Testis (tissue), 3 donors: ENCODE measurements around the gene MED23. TPM values are rescaled to one million over a fixed set of nuclear protein-coding genes. Genes with fewer than 3 reads are reported as not detected.

ENCODE experiments used
- DNase-seq: peaks from one replicate; pipeline ENCODE4 v3.0.0-alpha.2; 2019
- H3K27ac ChIP-seq, 2 donors: fragments of 200-600 bp; sonication (generic); one replicate each; pipeline ENCODE4 v1.5.1; 2019
- H3K27me3 ChIP-seq: fragments of 200-600 bp; sonication (generic); one replicate; pipeline ENCODE4 v1.5.1; 2019
- H3K36me3 ChIP-seq: fragments of 200-600 bp; sonication (generic); one replicate; pipeline ENCODE4 v1.5.1; 2017; ENCODE audit warnings: low read depth; ENCODE audit errors: missing control alignments
- H3K4me1 ChIP-seq: fragments of 200-600 bp; sonication (generic); one replicate; pipeline ENCODE4 v1.5.1; 2019
- H3K4me3 ChIP-seq, 2 donors: fragments of 200-600 bp; sonication (generic); one replicate each; pipeline ENCODE4 v1.5.1; 2017 to 2019
- H3K9me3 ChIP-seq: fragments of 200-600 bp; sonication (generic); one replicate; pipeline ENCODE4 v1.5.1; 2017
- POLR2A ChIP-seq: fragments of 450-650 bp; IDR thresholded peaks from one replicate; pipeline ENCODE4 v1.6.1; 2017; ENCODE audit warnings: antibody characterized with exemption, mild to moderate bottlenecking, moderate library complexity
- WGBS, 2 donors: methylation state at CpG; one replicate each; pipeline ENCODE4 v1.1.5; 2018; 5-methylcytosine and 5-hydroxymethylcytosine counted together
- intact Hi-C: fragments of 100-400 bp; cut with DNase I; formaldehyde crosslinking; loops from one replicate; pipeline ENCODE4 v1.15.1; 2023; ENCODE audit warnings: low total_unique reads
- polyA plus RNA-seq: library from polyadenylated mRNA; stranded (reverse); fragments of 350-450 nt; fragmentation: Illumina TruSeq; extraction: RNeasy Lipid Tissue Mini Kit (QIAGEN cat#74804); gene quantifications from one replicate; pipeline ENCODE4 v1.2.3, GENCODE V29; 2014; ENCODE audit warnings: low read depth, low replicate concordance; ENCODE audit not compliant: insufficient read depth
- total RNA-seq, 2 donors: library from RNA; depleted of rRNA; stranded (reverse); fragments of >200 nt; gene quantifications; one replicate each; pipeline ENCODE4 v1.2.3, GENCODE V29; 2016
- TF ChIP-seq, protein P1 (sequence below), 3 experiments: fragments of 450-650 bp in 2 of 3; fragments of 200-600 bp in 1 of 3; sonication (generic) in 1 of 3; IDR thresholded peaks; one replicate each; pipeline ENCODE4 v1.5.1; 2016 to 2019; ENCODE audit warnings: antibody characterized with exemption in 3 of 3, mild to moderate bottlenecking in 2 of 3, moderate library complexity in 1 of 3

The MED23 gene
- total and polyA plus RNA-seq, 3 donors from 2014 or later, result 24.4 to 42.1 (median 39.8) TPM

DNA sequence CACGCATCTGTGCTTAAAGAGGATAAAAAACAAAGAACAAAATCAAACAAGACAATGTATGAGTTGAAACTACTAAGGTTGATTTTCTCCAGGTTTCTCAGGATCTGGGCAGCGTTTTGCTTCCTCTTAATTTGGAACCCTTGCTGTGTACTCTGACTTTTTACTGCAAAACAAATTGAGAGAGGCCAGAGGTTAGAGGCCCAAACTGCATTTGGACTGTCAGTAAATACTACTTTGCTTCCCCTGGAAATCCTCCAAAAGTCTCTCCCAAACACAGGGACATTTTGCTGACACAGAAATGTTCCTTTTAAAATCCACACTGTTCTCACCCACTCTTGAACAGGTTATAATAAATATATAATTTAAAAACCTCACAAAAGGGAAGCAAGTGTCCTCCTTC, 53.9 kb downstream of the MED23 start:
- 58 to 67% methylated on average over 2 of the region's 2 CpGs for WGBS, 2 donors
- no peaks in the 10 kb centered on the region for H3K27me3 ChIP-seq
- intact Hi-C loops, result no loop called here
- no peaks in the 10 kb centered on the region for H3K9me3 ChIP-seq
- H3K27ac ChIP-seq, result no peak overlapping the region
- H3K4me1 ChIP-seq, result no peaks in the 10 kb centered on the region
- no peak overlapping the region for H3K4me3 ChIP-seq
- no peak for TF ChIP-seq POLR2A
- TF ChIP-seq, protein P1, sequence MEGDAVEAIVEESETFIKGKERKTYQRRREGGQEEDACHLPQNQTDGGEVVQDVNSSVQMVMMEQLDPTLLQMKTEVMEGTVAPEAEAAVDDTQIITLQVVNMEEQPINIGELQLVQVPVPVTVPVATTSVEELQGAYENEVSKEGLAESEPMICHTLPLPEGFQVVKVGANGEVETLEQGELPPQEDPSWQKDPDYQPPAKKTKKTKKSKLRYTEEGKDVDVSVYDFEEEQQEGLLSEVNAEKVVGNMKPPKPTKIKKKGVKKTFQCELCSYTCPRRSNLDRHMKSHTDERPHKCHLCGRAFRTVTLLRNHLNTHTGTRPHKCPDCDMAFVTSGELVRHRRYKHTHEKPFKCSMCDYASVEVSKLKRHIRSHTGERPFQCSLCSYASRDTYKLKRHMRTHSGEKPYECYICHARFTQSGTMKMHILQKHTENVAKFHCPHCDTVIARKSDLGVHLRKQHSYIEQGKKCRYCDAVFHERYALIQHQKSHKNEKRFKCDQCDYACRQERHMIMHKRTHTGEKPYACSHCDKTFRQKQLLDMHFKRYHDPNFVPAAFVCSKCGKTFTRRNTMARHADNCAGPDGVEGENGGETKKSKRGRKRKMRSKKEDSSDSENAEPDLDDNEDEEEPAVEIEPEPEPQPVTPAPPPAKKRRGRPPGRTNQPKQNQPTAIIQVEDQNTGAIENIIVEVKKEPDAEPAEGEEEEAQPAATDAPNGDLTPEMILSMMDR (IDR thresholded peaks at IDR 0.05), result no peak
- no peaks in the 10 kb centered on the region for H3K36me3 ChIP-seq
- no peak for DNase-seq

DNA sequence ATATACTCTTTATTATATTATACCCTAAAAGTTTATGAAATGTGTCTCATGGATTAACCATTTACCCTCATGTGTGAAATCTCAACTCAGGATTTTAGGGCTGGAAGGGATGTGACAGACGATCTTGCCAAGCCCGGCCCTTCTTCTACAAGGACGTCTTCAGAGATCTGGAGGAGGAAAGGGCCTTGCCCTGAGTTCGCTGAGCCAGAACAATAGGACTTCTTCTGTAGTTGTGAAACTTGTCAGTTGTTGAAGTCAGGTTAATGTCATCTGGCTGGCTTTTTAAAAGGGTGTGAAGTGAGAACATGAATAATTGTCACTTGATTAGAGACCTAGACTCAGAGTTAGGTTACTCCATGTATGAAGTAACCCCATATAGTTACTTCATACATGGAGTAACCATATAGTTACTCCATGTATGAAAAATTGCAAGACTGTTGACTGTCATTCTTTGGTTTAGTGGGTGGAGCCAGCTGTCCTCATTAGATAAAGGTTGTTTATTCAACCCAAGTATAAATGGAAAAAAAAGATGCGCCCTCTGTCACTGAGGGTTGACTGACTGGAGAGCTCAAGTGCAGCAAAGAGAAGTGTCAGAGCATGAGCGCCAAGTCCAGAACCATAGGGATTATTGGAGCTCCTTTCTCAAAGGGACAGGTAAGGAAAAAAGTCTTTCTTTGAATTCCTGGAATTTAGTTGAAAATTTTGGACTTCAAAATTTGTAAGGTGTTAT, 55.2 kb downstream of the MED23 start, which contains the start of gene ARG1:
Gene ARG1 (plus strand): TSS at position 541 of the 730 bp plus-strand sequence. CDS start 57 bp downstream, at position 598.
- WGBS, 2 donors, result 91 to 92% methylated on average over 6 of the region's 6 CpGs
- intact Hi-C loops, result no loop called here

GRCh38 chr6:131568726-131569125, 59.3 kb downstream of the MED23 start:
- Histone ChIP-seq H3K9me3 (no peaks in the 10 kb centered on the region), H3K4me3 (no peak overlapping the region), H3K27ac (no peak overlapping the region), H3K36me3 (no peaks in the 10 kb centered on the region), H3K4me1 (no peaks in the 10 kb centered on the region), H3K27me3 (no peaks in the 10 kb centered on the region)
- intact Hi-C loops, result no loop called here
- DNase-seq, result no peak
- TF ChIP-seq POLR2A, result no peak
- TF ChIP-seq, protein P1 (IDR thresholded peaks at IDR 0.05), result no peak
- WGBS, 2 donors, result 86 to 89% methylated on average over 4 of the region's 4 CpGs

More for the DNA sequence above, 55.2 kb downstream of the MED23 start, which contains the start of gene ARG1:
- Histone ChIP-seq H3K4me1 (no peaks in the 10 kb centered on the region), H3K27me3 (no peaks in the 10 kb centered on the region), H3K9me3 (no peaks in the 10 kb centered on the region), H3K36me3 (no peaks in the 10 kb centered on the region), H3K27ac (no peak within 1 kb of the TSS), H3K4me3 (no peak within 1 kb of the TSS)
- DNase-seq, result no peak
- TF ChIP-seq POLR2A, result no peak
- TF ChIP-seq, protein P1 (IDR thresholded peaks at IDR 0.05), result no peak

DNA sequence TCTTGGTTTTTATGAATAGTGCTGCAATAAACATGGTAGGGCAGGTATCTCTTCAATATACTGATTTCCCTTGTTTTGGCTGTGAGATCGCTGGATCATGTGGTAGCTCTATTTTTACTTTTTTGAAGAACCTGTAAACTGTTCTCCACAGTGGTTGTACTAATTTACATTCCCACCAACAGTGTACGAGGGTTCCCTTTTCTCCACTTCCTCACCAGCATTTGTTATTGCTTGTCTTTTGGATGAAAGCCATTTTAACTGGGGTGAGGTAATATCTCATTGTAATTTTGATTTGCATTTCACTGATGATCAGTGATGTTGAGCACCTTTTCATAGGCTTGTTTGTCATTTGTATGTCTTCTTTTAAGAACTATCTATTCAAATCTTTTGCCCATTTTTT, 63.0 kb downstream of the MED23 start:
- no peak for DNase-seq
- Histone ChIP-seq H3K36me3 (no peaks in the 10 kb centered on the region), H3K9me3 (no peaks in the 10 kb centered on the region), H3K4me3 (no peak overlapping the region), H3K27ac (no peak overlapping the region), H3K4me1 (no peaks in the 10 kb centered on the region), H3K27me3 (no peaks in the 10 kb centered on the region)
- 74 to 75% methylated on average over 2 of the region's 2 CpGs for WGBS, 2 donors
- TF ChIP-seq, protein P1 (IDR thresholded peaks at IDR 0.05), result no peak
- no peak for TF ChIP-seq POLR2A
- intact Hi-C loops, result no loop called here
